HG03135 (cell line): ENCODE data around the gene LYSMD1.

Experiments used
- ATAC-seq: cut with Tn5 transposase; IDR thresholded peaks from one replicate; pipeline ENCODE4 v1.9.1; 2021; ENCODE audit warnings: mild to moderate bottlenecking, moderate library complexity; ENCODE audit not compliant: unreplicated experiment

LYSMD1 gene

DNA sequence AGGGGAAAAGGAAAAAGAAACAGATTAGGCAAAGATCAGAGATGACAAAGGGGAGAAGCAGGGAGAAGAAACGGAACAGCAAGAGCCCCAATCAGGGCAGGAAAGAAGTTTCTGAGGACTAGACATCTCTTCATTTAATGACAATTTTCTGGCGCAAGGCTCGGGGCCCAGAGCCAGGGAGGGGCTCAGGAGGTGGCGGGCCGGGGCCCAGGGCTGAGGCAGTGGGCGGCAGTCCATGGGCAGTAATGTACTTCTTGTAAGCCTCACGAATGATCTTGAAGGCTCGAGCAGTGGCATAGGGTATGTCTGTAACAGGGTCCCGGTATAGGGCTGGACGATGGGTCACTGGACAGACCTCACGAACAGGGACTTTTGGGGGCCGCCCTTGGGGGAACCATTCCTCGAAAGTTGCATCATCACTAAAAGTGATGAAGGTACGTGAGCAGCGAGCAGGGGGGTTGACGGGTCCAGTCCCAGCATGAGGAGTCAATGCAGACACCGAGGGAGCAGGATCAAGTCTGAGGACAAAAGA is 10.9 kb upstream of the LYSMD1 start:
- ATAC-seq: no peak

DNA sequence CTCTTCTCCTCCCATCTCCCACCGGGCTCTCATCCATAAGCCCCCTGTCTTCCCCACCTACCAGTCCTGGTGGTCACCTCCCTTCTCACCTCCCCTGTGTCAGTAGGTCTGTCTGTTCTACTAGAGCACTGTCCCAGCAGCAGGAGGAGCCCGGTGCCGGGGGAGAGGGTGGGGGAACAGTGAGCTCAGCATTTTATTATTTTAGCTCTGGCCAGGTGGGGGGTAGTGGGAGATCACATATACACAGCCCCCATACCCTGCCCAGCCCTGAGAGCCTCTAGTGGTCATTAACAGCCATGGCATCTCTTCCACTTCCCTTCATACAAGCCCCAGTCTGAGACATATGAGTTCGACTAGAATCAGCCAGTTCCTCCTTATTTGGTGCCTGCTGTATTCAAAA is 10.2 kb upstream of the LYSMD1 start, which contains the start of gene TMOD4:
TSS of gene TMOD4 (minus strand) at position 119 of the 400 bp plus-strand sequence. CDS start 1,106 bp downstream, outside the sequence.
- no peak for ATAC-seq

DNA sequence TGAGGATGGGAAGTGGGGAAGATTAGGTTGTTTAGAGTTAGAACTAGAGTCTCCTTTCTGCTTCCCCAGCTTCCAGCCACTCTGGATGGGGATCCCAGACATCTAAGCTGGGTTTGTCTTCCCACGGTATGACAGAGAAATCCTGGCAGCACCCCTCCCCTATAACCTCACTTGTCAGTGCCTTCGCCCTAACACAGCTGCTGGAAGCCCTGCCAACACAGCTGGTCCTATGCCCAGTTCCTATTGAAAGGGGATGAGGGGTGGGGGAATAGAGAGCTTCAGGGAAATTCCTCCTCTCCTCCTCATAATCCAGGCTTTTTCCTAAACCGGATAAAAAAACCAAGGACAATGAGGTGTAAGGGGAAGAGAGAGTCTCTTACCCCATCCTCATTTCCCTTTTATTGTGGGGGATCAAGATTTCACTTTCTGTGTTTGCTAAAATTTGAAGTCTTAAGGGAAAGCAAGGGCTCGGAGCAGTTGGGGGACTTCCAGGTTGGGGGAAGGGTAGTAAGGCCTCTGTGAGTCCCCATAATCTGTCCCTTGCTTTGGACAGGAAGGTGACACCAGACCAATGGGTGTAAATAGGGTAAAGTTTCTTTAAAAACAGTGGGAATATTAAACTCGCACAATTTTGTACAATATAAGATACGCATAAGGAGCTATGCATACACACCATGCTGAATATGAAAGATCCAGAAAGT is 9.5 kb upstream of the LYSMD1 start:
- no peak for ATAC-seq

DNA sequence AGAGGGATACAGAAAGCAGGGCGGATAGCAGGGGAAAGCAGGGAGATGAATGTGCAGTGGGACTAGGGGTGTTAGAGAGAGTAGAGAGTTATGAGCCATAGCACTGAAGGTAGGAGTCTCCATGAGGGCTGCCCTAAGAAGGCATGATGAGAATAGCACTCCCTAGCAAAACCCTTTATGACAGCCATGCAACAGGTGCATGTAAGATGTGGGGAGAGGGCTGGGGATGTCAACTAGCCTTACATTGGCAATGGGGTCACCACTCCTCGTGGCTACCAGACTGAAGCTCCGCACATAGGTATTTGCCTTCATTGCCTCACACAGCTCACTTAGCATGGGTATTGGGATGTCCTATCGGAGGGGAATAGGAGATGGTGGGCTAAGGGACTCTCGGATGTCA is 5.5 kb upstream of the LYSMD1 start:
- ATAC-seq: no peak

- no peak for ATAC-seq
Observed at GRCh38 chr1:151167116-151167515, 1.4 kb upstream of the LYSMD1 start.

- ATAC-seq: peak; percentile 10
Observed at GRCh38 chr1:151166505-151166956, 829 bp upstream of the LYSMD1 start.

DNA sequence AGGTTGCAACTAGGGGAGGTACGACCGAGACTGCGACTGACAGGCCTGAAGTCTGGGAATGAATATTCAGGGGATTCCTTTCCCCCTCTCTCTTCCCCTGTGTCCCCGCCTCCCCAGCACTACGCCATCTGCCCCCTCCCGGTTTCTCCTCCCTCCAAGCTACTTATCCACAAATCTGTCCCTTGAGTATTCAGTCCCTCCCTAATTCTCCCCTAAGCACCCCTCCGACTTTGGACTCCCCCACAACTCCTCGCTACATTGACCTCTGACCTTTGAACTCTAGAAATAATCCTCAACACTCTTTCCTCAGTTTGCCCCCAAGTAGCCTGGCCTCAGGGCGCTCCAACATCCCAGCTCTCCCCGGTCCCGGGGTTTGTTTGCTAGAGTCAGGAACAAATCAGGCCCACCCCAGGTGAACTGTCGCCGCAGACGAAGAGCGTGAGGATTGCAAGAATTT is 393 bp downstream of the LYSMD1 start:
- ATAC-seq: peak; percentile 4

- no peak for ATAC-seq
Observed at GRCh38 chr1:151164732-151165280, 896 bp downstream of the LYSMD1 start.

- no peak for ATAC-seq
Observed at GRCh38 chr1:151159373-151159772, 6.3 kb downstream of the LYSMD1 start.

- ATAC-seq: no peak
Observed at GRCh38 chr1:151158751-151159251, 6.9 kb downstream of the LYSMD1 start.

DNA sequence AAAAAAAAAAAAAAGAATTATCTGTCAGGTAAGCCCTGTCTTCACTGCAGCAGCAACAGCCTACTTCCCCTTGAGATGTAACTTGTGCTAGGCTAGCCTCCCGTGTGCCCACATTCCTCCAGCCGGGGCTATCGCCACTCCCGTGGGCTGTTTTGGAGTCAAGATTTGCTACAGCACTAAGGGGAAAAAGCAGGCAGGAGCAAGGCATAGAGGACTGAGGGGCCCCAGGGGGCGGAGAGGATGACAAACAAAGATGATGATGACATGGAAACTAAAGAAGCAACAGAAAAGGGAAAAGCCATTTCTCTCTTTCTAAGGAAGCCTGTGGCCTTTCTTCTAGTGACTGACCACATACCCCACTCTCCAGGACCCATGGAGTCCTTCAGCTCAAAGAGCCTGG is 7.4 kb downstream of the LYSMD1 start:
- ATAC-seq: no peak

DNA sequence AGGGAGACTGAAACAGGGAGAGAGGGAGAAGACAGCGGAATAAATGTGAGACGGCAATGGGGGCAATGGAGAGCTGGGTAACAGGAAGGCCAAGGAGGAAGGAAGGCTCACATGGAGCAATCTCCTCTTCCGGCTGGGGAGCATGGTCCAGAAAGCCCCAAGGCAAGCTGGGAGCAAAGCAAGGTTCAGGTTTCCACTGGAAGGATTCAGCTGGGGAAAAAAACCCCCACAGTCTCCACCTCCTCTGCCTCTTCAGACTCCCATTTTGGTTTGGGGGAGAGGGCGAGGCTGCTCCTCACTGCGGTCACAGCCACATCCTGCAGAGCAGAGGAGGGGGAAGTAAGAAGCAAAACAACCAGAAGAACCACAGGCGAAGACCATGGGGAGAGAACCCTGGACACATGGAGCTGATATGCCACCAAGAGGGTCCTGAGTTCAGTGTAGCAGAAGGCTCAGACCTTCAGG is 8.6 kb downstream of the LYSMD1 start:
- no peak for ATAC-seq

DNA sequence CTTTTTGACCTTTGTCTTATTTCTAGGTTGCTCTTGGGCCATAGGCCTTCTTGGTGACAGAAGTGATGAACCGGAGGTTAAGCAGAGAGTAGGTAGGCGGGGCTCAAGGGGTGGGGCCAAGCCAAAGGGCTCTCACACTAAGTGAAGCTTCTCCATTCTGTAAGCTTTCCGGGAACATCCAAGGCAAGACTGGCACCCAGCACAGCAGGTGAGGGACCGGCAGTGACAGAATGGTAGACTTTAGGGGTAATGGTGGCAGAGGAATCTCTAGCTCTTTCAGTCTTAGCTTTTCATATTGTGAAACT is 9.2 kb downstream of the LYSMD1 start, which contains the start of gene TNFAIP8L2:
TSS of gene TNFAIP8L2 (plus strand) at position 135 of the 305 bp plus-strand sequence. CDS start 2,049 bp downstream, outside the sequence.
- ATAC-seq: peak; percentile 68

DNA sequence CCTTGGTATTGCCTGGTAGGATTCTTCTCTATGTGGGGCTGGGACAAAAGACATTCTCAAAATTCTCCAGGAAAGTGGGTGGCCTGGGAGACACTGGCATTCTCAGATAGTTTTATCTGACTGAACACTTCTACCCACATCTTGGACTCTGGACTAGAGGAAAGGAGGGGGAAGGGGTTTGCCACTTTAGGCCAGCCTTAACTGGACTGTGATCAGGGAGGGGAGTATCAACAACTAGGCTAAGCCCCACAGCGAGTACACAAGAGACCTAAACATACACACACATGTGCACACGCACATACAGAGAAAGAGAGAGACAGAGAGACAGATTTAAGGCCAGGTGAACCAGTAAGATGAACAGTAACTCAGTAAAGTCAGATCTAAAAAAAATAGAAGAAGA is 18.0 kb downstream of the LYSMD1 start:
- no peak for ATAC-seq

GRCh38 chr1:151147132-151147503 is 18.6 kb downstream of the LYSMD1 start:
- ATAC-seq: no peak

DNA sequence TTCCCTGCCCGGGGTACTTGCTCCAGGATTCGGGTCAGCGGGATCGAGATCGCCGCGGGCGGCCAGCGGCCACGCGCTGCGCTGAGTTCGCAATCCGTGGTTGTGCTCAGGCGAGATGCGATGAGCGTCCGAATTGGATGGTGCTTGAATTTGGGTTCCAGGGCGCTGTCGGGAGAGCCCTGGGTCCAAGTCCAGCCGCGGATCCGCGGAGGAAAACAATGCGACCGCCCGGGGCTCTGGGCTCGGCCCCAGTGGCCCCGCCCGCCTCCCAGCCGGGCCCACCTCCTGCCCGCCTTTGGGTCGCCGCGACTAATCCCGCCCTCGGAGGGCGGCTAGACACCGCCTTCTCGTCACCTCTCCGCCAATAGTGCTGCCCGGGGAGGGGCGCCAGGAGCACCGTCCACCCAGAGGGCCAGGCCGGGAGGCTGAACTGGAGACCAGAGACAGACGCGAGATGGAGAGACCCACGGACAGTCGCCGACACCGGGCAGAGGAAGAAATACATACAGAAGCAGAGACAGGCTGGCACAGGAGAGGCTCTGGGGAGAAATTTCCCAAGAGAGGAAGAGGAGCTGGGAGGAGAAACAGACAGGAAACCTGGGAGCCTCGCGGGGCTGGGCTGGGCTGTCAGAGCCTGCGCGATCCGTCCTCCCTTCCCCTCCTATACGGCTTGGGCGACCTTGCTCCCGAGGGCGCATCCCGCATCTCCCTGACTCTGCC is 19.1 kb downstream of the LYSMD1 start, which contains the start of gene SEMA6C:
TSS of gene SEMA6C (minus strand) at position 220 of the 720 bp plus-strand sequence. CDS start 4,010 bp downstream, outside the sequence.
- ATAC-seq: peak; percentile 97

GRCh38 chr1:151146072-151146411 is 19.7 kb downstream of the LYSMD1 start:
- no peak for ATAC-seq

DNA sequence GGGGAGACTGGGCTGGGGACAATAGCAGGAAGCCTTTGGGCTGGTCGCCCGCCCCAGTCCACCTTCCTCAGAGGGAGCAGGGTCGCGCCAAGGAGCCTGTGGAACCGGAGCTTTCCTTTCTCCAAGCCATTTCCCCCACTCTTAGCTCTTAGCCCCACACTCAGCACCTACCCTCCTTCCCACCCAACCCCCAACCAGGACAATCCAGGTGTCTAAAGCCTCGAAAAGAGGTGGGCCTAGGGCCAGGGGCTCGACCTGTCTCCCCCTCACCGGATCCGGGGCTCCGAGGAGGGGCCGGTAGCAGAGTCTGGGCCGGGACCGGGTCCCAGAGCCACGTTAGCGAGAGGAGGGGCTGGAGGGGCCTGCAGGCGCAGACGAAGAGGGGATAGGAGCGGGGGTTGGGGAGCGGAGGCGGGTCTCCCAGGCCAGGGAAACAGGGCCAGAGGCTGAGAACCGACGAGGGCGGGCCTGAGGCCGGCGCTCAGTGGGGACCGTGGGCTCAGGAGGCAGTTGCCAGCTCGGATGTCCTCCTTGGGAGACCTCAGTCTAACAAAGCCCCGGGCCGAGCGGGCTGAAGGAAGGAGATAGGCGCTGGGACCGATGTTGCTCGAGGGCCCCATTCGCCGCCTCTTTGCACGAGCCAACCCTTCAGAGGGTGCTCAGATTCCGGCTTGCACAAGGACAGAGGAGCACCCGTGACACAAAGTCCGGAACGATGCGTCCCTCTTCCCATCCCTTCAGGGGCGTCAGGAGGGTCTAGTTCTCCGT is 20.2 kb downstream of the LYSMD1 start:
- ATAC-seq: no peak

DNA sequence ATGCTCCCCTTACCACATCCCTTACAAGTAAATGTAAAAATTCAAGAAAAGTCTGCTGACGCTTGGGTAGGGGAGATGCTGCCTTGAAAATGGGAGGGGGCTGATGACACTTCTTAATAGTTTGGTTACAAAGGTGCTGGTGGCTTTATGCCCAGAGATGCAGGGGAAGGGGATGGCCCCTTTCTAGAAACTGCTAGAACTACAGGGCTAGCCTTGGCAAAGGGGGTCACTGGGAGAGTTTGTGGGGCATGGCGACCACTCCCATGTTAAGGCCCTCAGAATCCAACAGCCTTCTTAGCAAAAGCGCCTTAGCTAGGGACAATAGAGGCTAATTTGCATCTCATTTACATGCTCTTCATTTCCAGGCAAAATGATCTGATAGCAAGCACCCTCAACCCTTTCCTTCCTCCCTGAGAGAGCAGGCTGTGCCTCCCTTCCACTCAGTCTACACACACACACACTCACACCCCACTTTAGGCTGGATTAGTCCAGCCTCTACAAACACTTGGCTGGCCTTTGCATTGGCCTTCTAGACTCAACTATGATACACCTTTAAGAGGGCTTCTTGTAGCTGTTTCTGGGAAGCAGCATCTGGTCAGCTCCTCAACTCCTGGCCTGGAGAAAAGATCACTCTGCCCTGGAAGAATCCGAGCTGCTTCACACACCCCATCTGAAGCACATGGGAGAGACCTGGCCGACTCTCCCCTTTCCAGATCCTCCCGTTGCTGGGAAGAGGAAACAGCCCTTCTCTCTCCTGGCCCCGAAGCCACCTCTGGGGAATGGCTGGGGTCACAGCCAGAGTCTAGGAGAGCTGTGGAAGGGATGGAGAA is 21.0 kb downstream of the LYSMD1 start:
- ATAC-seq: no peak

DNA sequence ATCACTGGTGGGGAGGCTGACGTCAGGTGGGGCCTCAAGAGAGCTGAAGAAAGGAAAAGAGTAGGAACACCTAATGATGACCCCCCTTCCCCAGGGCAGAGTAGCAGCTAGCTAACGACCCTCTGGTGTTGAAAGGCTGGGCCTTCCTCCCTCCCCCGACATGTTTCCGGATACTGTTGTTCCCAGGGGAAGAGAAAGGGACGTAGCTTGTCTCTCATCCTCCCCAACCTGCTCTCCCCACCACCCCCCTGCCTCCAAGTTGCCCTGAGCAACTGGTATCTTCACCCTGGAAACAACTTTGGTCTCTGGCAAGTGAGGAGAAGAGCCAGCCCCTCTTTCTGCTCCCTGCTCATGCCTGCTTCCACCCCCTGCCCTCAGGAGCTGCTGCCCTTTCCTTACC is 21.7 kb downstream of the LYSMD1 start:
- ATAC-seq: no peak
